GM21528 (cell line): ENCODE data around the gene HNRNPC.
"Not testable (repeated sequence)": the region's sequence is repeated elsewhere in the genome, so short reads cannot be mapped to it uniquely, and the experiment has no call there.

ENCODE experiments used
- ATAC-seq: cut with Tn5 transposase; IDR thresholded peaks from one replicate; pipeline ENCODE4 v1.9.1; 2021; ENCODE audit warnings: mild to moderate bottlenecking, moderate library complexity; ENCODE audit not compliant: unreplicated experiment, low FRiP score

Gene HNRNPC

GRCh38 chr14:21248739-21249411 is 20.4 kb downstream of the HNRNPC start:
- no peak for ATAC-seq

GRCh38 chr14:21248338-21248737 is 20.9 kb downstream of the HNRNPC start:
- ATAC-seq: no peak

DNA sequence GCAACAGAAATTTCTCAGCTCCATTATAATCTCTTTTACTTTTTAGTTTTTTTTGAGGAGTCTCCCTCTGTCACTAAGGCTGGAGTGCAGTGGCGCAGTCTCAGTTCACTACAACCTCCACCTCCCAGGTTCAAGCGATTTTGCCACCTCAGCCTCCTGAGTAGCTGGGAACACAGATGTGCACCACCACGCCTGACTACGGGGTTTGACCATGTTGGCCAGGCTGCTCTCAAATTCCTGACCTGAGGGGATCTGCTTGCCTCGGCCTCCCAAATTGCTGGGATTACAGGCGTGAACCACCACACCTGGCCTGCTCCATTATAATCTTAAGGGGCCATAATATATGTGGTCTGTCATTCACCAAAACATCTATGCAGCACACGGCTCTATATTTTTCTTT is 23.4 kb downstream of the HNRNPC start:
- ATAC-seq: no peak

DNA sequence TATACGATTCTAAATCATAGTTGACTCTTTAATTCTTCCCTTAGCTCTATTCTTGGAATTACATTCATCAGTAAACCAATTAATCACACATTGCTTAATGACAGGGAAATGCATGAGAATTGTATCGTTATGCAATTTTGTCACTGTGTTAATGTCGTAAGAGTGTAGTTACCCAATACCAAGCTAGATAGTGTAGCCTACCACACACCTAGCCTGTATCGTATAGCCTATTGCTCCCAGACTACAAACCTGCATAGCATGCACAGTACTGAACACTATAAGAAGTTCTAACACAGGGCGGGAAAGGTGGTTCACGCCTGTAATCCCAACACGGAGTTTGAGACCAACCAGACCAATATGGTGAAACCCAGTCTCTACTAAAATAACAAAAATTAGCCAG is 24.7 kb downstream of the HNRNPC start:
- ATAC-seq: no peak

GRCh38 chr14:21241218-21241819 is 27.9 kb downstream of the HNRNPC start:
- no peak for ATAC-seq

- no peak for ATAC-seq
Observed at GRCh38 chr14:21240417-21240816, 28.8 kb downstream of the HNRNPC start.

- ATAC-seq: no peak
Observed at GRCh38 chr14:21238823-21239518, 30.3 kb downstream of the HNRNPC start.

DNA sequence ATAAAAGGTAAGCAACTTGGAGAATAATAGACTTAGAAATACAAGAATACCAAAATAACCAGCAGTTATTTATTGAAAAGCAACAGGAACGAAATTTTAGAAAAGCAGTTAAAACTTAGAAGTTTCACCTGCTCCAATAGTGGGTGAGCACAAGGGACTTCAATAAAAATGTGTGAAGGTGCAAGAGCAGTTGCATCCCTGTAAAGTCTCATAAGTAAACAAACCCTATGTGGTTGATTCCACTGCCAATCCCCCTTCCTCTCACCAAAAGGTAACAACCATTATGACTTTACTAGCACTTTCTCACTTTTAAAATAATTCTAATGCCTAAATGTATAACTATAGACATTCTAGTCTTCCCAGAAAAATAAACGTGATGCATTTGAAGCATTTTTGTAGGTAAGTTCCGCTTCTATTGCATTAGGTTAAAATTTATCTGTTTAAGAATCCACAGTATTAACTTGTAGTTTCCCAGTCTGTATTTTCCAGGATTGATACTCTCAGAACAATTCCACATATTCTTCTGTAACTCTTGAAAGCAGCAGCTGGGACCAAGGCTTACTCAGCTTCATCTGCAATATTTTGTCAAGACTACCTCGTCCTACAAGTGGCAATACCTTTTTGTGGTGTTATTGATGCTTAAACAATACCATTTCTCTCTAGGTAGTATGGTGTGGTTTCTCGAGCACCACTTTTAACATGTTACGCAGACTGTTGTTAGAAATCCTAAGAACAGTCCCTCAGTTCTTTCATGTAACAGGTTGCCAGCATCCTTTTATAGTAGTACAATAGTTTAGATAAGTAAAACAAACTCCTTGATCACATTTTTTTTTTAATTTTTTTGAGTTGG is 32.1 kb downstream of the HNRNPC start:
- ATAC-seq: no peak

DNA sequence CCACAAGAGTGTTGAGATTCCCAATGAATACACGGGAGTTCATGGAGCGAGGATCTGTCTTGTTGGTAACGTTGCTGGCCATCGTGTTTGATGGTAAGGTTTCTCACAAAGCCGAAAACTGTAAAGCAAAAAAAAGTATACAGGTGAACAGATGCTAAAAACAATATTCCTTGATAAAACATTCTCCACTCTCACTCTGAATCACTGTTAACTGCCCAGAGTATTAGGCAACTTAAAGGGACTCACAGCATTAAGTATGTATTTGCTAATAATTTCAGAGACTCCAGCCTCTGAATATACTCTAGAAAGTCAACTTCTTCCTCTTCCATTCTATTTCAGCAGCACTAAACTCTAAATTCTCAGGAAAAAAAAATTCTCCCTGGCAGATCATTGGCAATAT is 35.1 kb downstream of the HNRNPC start:
- ATAC-seq: no peak

DNA sequence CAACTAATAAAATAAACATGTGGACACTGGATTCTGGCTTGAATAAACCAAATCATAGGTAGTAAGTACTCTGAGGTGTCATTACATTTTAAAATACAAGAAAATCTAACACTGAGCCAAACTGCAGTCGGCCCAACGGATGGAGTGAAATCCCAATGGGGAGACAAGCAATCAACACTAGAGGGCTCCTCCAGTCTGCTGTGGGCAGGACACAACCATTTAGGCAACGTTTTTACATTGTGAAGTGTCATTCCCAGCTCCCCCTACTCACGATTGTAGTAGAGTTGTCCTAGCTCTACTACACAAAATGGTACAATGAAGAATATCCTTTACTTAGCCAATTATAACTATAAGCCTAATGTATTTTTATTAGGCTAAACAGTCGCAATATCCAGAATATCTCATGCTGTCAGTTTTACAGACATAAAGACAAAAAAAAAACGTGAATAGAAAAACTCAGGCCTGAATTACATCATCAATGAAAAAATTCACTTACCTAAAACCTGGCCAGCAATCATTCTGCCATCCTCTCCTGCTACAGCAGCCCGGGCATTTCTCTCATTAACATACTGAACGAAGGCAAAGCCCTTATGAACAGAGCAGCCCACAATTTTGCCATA is 35.7 kb downstream of the HNRNPC start:
- no peak for ATAC-seq

DNA sequence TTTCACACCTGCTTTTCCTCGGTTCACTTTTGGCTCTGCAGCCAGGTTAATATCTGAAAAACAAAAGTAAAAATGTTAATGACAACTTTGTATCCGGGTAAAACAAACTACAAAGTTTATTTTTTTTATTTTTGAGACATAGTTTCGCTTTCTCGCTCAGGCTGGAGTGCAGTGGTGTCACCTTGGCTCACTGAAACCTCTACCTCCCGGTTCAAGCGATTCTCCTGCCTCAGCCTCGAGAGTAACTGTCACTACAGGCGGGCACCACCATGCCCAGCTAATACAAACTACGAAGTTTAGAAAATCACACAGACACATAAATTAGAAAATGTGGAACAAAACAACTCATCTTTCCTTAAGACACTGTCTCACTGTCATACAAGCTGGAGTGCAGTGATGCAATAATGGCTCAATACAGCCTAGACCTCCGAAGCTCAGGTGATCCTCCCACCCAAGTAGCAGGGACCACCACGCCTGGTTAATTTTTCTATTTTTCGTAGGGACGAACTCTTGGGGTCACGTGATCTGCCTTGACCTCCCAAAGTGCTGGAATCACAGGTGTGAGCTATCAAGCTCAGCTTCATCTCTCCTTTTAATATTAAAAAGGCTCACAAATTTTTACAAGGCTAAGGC is 38.1 kb downstream of the HNRNPC start:
- no peak for ATAC-seq

GRCh38 chr14:21229821-21230220 is 39.4 kb downstream of the HNRNPC start:
- ATAC-seq: no peak

- ATAC-seq: no peak
Observed at GRCh38 chr14:21227981-21228380, 41.3 kb downstream of the HNRNPC start.

- ATAC-seq: no peak
Observed at GRCh38 chr14:21227150-21227549, 42.1 kb downstream of the HNRNPC start.

GRCh38 chr14:21226467-21226866 is 42.8 kb downstream of the HNRNPC start:
- ATAC-seq: no peak

- ATAC-seq: not testable (repeated sequence)
Observed at GRCh38 chr14:21225164-21225563, 44.1 kb downstream of the HNRNPC start.

DNA sequence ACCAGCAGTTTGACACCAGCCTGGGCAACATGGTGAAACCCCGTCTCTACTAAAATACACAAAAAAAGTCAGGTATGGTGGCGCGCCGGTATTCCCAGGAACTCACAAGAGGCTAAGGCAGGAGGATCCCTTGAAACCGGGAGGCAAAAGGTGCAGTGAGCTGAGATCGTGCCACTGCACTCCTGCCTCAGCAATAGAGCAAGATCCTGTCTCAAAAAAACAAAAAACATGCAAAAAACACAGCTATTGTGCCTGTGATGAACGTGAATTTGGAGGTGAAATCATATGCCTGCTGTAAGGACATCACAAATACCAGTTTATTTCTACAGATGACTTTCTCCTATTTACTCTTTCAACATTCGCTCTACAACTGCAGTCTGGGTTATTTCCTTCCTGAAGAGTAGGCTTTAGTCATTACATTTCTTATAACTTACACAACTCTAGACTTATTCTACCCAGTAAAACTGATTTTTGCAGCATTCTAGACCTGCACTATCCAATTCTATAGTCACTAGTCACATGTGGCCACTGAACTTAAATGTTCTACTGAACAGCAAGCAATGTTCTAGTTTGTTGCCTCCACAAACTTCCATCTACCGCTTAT is 48.3 kb downstream of the HNRNPC start:
- no peak for ATAC-seq

GRCh38 chr14:21219561-21220111 is 49.6 kb downstream of the HNRNPC start:
- ATAC-seq: no peak

GRCh38 chr14:21219120-21219519 is 50.1 kb downstream of the HNRNPC start:
- ATAC-seq: no peak
